IMR-90 (cell line): ENCODE measurements around the gene RNF125. TPM values are rescaled to one million over a fixed set of nuclear protein-coding genes. Genes with fewer than 3 reads are reported as not detected.

Experiments used
- ATAC-seq: fragments of 200-7000 bp; cut with Tn5 transposase; 2 replicates; pipeline ENCODE4 v1.9.1; 2020; ENCODE audit warnings: low read depth, mild to moderate bottlenecking, moderate library complexity
- BruUV-seq: library from RNA; stranded (reverse); fragments of 400-500 nt; replicated peaks from 2 replicates; lab custom pipeline; 2021; lab: Mats Ljungman, UMichigan
- CTCF ChIA-PET: fragments of 300-600 bp; formaldehyde crosslinking; extraction: SDS; loops from one replicate; lab custom pipeline; 2021; ENCODE audit warnings: antibody characterized with exemption; lab: Yijun Ruan, JAX
- POLR2A ChIA-PET: fragments of 300-600 bp; sonication (Branson Sonifier 250); formaldehyde crosslinking; loops from one replicate; lab custom pipeline; 2022; ENCODE audit warnings: antibody characterized with exemption; ENCODE audit not compliant: unreplicated experiment; lab: Charles Lee
- DNase-seq: peaks from one replicate; pipeline ENCODE4 v3.0.0; 2013
- H2AFZ ChIP-seq: replicated peaks from 2 replicates; pipeline ENCODE3; 2013; ENCODE audit warnings: low read length, mild to moderate bottlenecking; ENCODE audit not compliant: poor library complexity
- H2AK5ac ChIP-seq: 2 replicates; pipeline ENCODE4 v1.6.1; 2013; ENCODE audit warnings: low read depth, low read length, inconsistent platforms
- H2AK9ac ChIP-seq: replicated peaks from 2 replicates; pipeline ENCODE3; 2013; ENCODE audit warnings: mild to moderate bottlenecking, low read depth, low read length, moderate library complexity; ENCODE audit not compliant: poor library complexity
- H2BK120ac ChIP-seq: 2 replicates; pipeline ENCODE4 v1.6.1; 2013; ENCODE audit warnings: low read depth, low read length, inconsistent platforms
- H2BK15ac ChIP-seq: 3 replicates; pipeline ENCODE4 v1.6.1; 2013; ENCODE audit warnings: low read depth, low read length, inconsistent platforms
- H2BK20ac ChIP-seq: 2 replicates; pipeline ENCODE4 v1.6.1; 2013; ENCODE audit warnings: low read depth, mild to moderate bottlenecking, inconsistent platforms, low read length, moderate library complexity
- H2BK5ac ChIP-seq: 2 replicates; pipeline ENCODE4 v1.6.1; 2013; ENCODE audit warnings: mild to moderate bottlenecking, low read depth, low read length, inconsistent platforms; ENCODE audit not compliant: poor library complexity, severe bottlenecking
- H3K14ac ChIP-seq: replicated peaks from 2 replicates; pipeline ENCODE4 v1.6.1; 2013; ENCODE audit warnings: low read depth, low read length, inconsistent platforms
- H3K18ac ChIP-seq: 2 replicates; pipeline ENCODE4 v1.6.1; 2013; ENCODE audit warnings: low read depth, low read length, control low read depth
- H3K23ac ChIP-seq: 2 replicates; pipeline ENCODE4 v1.6.1; 2013; ENCODE audit warnings: low read depth, low read length, inconsistent platforms
- H3K27ac ChIP-seq: 2 replicates; pipeline ENCODE4 v1.5.1; 2013; ENCODE audit warnings: mild to moderate bottlenecking, control low read depth, low read length; ENCODE audit not compliant: insufficient read depth
- H3K27me3 ChIP-seq: 2 replicates; pipeline ENCODE4 v1.6.1; 2013; ENCODE audit warnings: low read length; ENCODE audit not compliant: control insufficient read depth, insufficient read depth
- H3K36me3 ChIP-seq: 2 replicates; pipeline ENCODE4 v1.6.1; 2013; ENCODE audit warnings: low read length, mixed read lengths; ENCODE audit not compliant: control insufficient read depth, insufficient read depth
- H3K4ac ChIP-seq: 2 replicates; pipeline ENCODE4 v1.6.1; 2013; ENCODE audit warnings: low read depth, low read length, inconsistent platforms
- H3K4me1 ChIP-seq: 2 replicates; pipeline ENCODE4 v1.6.1; 2013; ENCODE audit warnings: low read length, mixed read lengths; ENCODE audit not compliant: control insufficient read depth, insufficient read depth
- H3K4me2 ChIP-seq: 2 replicates; pipeline ENCODE4 v1.6.1; 2013; ENCODE audit warnings: low read depth, mild to moderate bottlenecking, control low read depth, low read length, moderate library complexity
- H3K4me3 ChIP-seq: 2 replicates; pipeline ENCODE4 v1.5.1; 2013; ENCODE audit warnings: low read depth, mild to moderate bottlenecking, control low read depth, low read length, moderate library complexity; ENCODE audit not compliant: insufficient read depth
- H3K56ac ChIP-seq: 2 replicates; pipeline ENCODE4 v1.6.1; 2013; ENCODE audit warnings: low read length, inconsistent platforms; ENCODE audit not compliant: insufficient read depth; ENCODE audit errors: extremely low read depth
- H3K79me1 ChIP-seq, 2 experiments: 2 replicates each; pipeline ENCODE4 v1.6.1; 2013; ENCODE audit warnings: low read length in 2 of 2, inconsistent platforms in 1 of 2, low read depth in 1 of 2
- H3K9ac ChIP-seq: 2 replicates; pipeline ENCODE4 v1.6.1; 2013; ENCODE audit warnings: low read depth, low read length, control low read depth
- H3K9me1 ChIP-seq: 2 replicates; pipeline ENCODE4 v1.6.1; 2013; ENCODE audit warnings: low read length, inconsistent platforms; ENCODE audit not compliant: insufficient read depth
- H3K9me3 ChIP-seq: 2 replicates; pipeline ENCODE4 v1.6.1; 2013; ENCODE audit warnings: low read length; ENCODE audit not compliant: control insufficient read depth, insufficient read depth
- H4K20me1 ChIP-seq: 2 replicates; pipeline ENCODE4 v1.6.1; 2013; ENCODE audit warnings: low read length, inconsistent platforms; ENCODE audit not compliant: insufficient read depth
- H4K5ac ChIP-seq: 2 replicates; pipeline ENCODE4 v1.6.1; 2013; ENCODE audit warnings: mild to moderate bottlenecking, low read depth, low read length, control low read depth
- H4K8ac ChIP-seq, 2 experiments: 2 replicates each; pipeline ENCODE4 v1.6.1; 2013; ENCODE audit warnings: low read depth in 2 of 2, low read length in 2 of 2, control low read depth in 1 of 2, inconsistent platforms in 1 of 2
- H4K91ac ChIP-seq: 2 replicates; pipeline ENCODE4 v1.6.1; 2013; ENCODE audit warnings: low read depth, low read length, inconsistent platforms; ENCODE audit not compliant: insufficient read depth
- BHLHE40 ChIP-seq: fragments of 150-350 bp; IDR thresholded peaks from 2 replicates; pipeline ENCODE4 v1.6.1; 2016; ENCODE audit warnings: mild to moderate bottlenecking, low read depth, low read length
- CEBPB ChIP-seq: IDR thresholded peaks from 2 replicates; pipeline ENCODE4 v1.6.1; 2012; ENCODE audit warnings: low read depth, low read length, improper control_type of control experiment
- CHD1 ChIP-seq: IDR thresholded peaks from 2 replicates; pipeline ENCODE4 v1.6.1; 2012; ENCODE audit warnings: low read depth, low read length, improper control_type of control experiment
- CTCF ChIP-seq: conservative IDR thresholded peaks from 2 replicates; pipeline ENCODE4 v1.5.1; 2012; ENCODE audit warnings: mild to moderate bottlenecking, low read depth, low read length, improper control_type of control experiment
- FOS ChIP-seq: fragments of 150-350 bp; IDR thresholded peaks from 2 replicates; pipeline ENCODE4 v1.6.1; 2016; ENCODE audit warnings: low read depth, low read length
- MAFK ChIP-seq: IDR thresholded peaks from 2 replicates; pipeline ENCODE4 v1.6.1; 2012; ENCODE audit warnings: low read depth, low read length, improper control_type of control experiment
- MAZ ChIP-seq: IDR thresholded peaks from 2 replicates; pipeline ENCODE4 v1.6.1; 2012; ENCODE audit warnings: low read depth, mild to moderate bottlenecking, low read length, improper control_type of control experiment, moderate library complexity, borderline replicate concordance
- MXI1 ChIP-seq: IDR thresholded peaks from 2 replicates; pipeline ENCODE4 v1.6.1; 2012; ENCODE audit warnings: low read depth, mild to moderate bottlenecking, low read length, moderate library complexity, borderline replicate concordance
- NFE2L2 ChIP-seq: fragments of 150-350 bp; IDR thresholded peaks from 2 replicates; pipeline ENCODE4 v1.6.1; 2016; ENCODE audit warnings: low read depth, mild to moderate bottlenecking, low read length
- POLR2A ChIP-seq: IDR thresholded peaks from 2 replicates; pipeline ENCODE4 v1.6.1; 2012; ENCODE audit warnings: mild to moderate bottlenecking, low read depth, low read length
- RAD21 ChIP-seq: IDR thresholded peaks from 2 replicates; pipeline ENCODE4 v1.6.1; 2012; ENCODE audit warnings: low read length, improper control_type of control experiment
- RCOR1 ChIP-seq: IDR thresholded peaks from 2 replicates; pipeline ENCODE4 v1.6.1; 2012; ENCODE audit warnings: mild to moderate bottlenecking, low read length, improper control_type of control experiment; ENCODE audit not compliant: insufficient replicate concordance
- RFX5 ChIP-seq: IDR thresholded peaks from 2 replicates; pipeline ENCODE4 v1.8.0; 2012; ENCODE audit warnings: low read depth, mild to moderate bottlenecking, low read length, moderate library complexity
- SMC3 ChIP-seq: fragments of 150-350 bp; IDR thresholded peaks from 2 replicates; pipeline ENCODE4 v1.6.1; 2016; ENCODE audit warnings: low read depth, mild to moderate bottlenecking, antibody characterized with exemption, low read length, moderate library complexity
- WGBS, 2 experiments: methylation state at CpG; one replicate each; pipeline versions ENCODE4 v1.1.5 to v1.1.7; 2013; ENCODE audit warnings: missing lambda C conversion rate in 2 of 2; ENCODE audit not compliant: insufficient read length in 1 of 2; ENCODE audit errors: extremely low coverage in 2 of 2; 5-methylcytosine and 5-hydroxymethylcytosine counted together
- dilution Hi-C: fragments of 300-500 bp; cut with HindIII; formaldehyde crosslinking; loops from one replicate; pipeline ENCODE4 v1.14.3; 2018; ENCODE audit warnings: low sequenced_read_pairs; ENCODE audit not compliant: unreplicated experiment
- in situ Hi-C: fragments of 300-500 bp; cut with MboI; formaldehyde crosslinking; loops from 3 replicates; pipeline ENCODE4 v1.14.3; 2019; ENCODE audit warnings: low sequenced_read_pairs, inconsistent platforms, mixed read lengths
- intact Hi-C: fragments of 100-400 bp; cut with micrococcal nuclease; formaldehyde crosslinking; loops from 2 replicates; pipeline ENCODE4 v1.10.0; 2022
- polyA plus RNA-seq, 3 experiments: library from polyadenylated mRNA; depleted of rRNA; stranded (reverse); fragments of >200 nt; gene quantifications; 2 replicates each; pipeline ENCODE4 v1.2.3, GENCODE V29; 2012; ENCODE audit warnings: low replicate concordance in 1 of 3
- total RNA-seq: library from RNA; depleted of rRNA; stranded (reverse); fragments of >200 nt; gene quantifications from 2 replicates; pipeline ENCODE4 v1.2.3, GENCODE V29; 2012
- TF ChIP-seq, protein P1 (sequence below): fragments of 150-350 bp; IDR thresholded peaks from 2 replicates; pipeline ENCODE4 v1.6.1; 2017; ENCODE audit warnings: mild to moderate bottlenecking, antibody characterized with exemption, low read length, low read depth
- TF ChIP-seq, protein P2 (sequence below): fragments of 150-350 bp; IDR thresholded peaks from 2 replicates; pipeline ENCODE4 v1.6.1; 2016; ENCODE audit warnings: low read depth, mild to moderate bottlenecking, low read length, moderate library complexity, borderline replicate concordance

The RNF125 gene
- total and polyA plus RNA-seq, 2 of the 4 experiments (the other 2 are of a cell fraction): under 0.01 to 0.10 TPM

- Histone ChIP-seq H2AFZ (no peak overlapping the region), H3K9me3 (no peaks in the 10 kb centered on the region), H2BK20ac (no peak overlapping the region), H2BK120ac (no peak overlapping the region), H3K4me2 (no peak overlapping the region), H3K36me3 (no peaks in the 10 kb centered on the region), H4K20me1 (no peaks in the 10 kb centered on the region), H4K8ac (no peak overlapping the region), H2BK15ac (no peak overlapping the region), H3K9ac (no peak overlapping the region), H3K14ac (no peak overlapping the region), H3K18ac (no peak overlapping the region), H3K23ac (no peak overlapping the region), H2AK9ac (no peak overlapping the region), H3K56ac (no peak overlapping the region), H2AK5ac (no peak overlapping the region), H3K4me1 (no peaks in the 10 kb centered on the region), H4K5ac (no peak overlapping the region), H4K91ac (no peak overlapping the region), H2BK5ac (no peak overlapping the region), H3K4ac (no peak overlapping the region), H3K27me3 (no peaks in the 10 kb centered on the region), H3K79me1 (no peaks in the 10 kb centered on the region), H3K27ac (no peak overlapping the region), H3K9me1 (no peaks in the 10 kb centered on the region), H3K4me3 (no peak overlapping the region)
- DNase-seq (no peak), ATAC-seq (no peak)
- intact Hi-C loops: no loop called here
- ChIA-PET CTCF (no interaction called here), POLR2A (no interaction called here)
- TF ChIP-seq CTCF (no peak), CHD1 (no peak), MAFK (no peak), SMC3 (no peak), MXI1 (no peak), MAZ (no peak), FOS (no peak), CEBPB (no peak), BHLHE40 (no peak), RAD21 (no peak), RFX5 (no peak), NFE2L2 (no peak), POLR2A (no peak), RCOR1 (no peak)
- TF ChIP-seq, protein P1, sequence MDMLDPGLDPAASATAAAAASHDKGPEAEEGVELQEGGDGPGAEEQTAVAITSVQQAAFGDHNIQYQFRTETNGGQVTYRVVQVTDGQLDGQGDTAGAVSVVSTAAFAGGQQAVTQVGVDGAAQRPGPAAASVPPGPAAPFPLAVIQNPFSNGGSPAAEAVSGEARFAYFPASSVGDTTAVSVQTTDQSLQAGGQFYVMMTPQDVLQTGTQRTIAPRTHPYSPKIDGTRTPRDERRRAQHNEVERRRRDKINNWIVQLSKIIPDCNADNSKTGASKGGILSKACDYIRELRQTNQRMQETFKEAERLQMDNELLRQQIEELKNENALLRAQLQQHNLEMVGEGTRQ: no peak
- TF ChIP-seq, protein P2, sequence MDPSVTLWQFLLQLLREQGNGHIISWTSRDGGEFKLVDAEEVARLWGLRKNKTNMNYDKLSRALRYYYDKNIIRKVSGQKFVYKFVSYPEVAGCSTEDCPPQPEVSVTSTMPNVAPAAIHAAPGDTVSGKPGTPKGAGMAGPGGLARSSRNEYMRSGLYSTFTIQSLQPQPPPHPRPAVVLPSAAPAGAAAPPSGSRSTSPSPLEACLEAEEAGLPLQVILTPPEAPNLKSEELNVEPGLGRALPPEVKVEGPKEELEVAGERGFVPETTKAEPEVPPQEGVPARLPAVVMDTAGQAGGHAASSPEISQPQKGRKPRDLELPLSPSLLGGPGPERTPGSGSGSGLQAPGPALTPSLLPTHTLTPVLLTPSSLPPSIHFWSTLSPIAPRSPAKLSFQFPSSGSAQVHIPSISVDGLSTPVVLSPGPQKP: no peak
- in situ Hi-C loops: no loop called here
- WGBS, 2 experiments: no CpG with 5 or more reads among the region's 3 CpGs
- no TSS peak for BruUV-seq
- dilution Hi-C loops: no loop called here
Measured at GRCh38 chr18:32040936-32041335, 22.3 kb downstream of the RNF125 start.
